HepG2 (cell line): ENCODE data around the gene INHBC. TPM values are rescaled to one million over a fixed set of nuclear protein-coding genes. Genes with fewer than 3 reads are reported as not detected.

Experiments used
- ATAC-seq: fragments of 200-7000 bp; cut with Tn5 transposase; 3 replicates; pipeline ENCODE4 v1.9.1; 2020; ENCODE audit warnings: mild to moderate bottlenecking, moderate library complexity
- BruUV-seq: library from RNA; stranded (reverse); fragments of 400-500 nt; replicated peaks from 2 replicates; lab custom pipeline; 2021; lab: Mats Ljungman, UMichigan
- CTCF ChIA-PET: fragments of 300-600 bp; formaldehyde crosslinking; extraction: SDS; loops from one replicate; lab custom pipeline; 2021; ENCODE audit warnings: low total read pairs, inconsistent platforms, low intra/inter-chr PET ratio; lab: Yijun Ruan, JAX
- POLR2A ChIA-PET: fragments of 350-600 bp; sonication (Branson Sonifier 250); formaldehyde crosslinking; loops from one replicate; lab custom pipeline; 2020; ENCODE audit warnings: antibody characterized with exemption, inconsistent platforms; lab: Yijun Ruan, JAX
- DNase-seq: peaks from one replicate; pipeline ENCODE4 v3.0.0-alpha.2; 2015; ENCODE audit warnings: low spot score
- FAIRE-seq: peaks from 3 replicates; lab custom pipeline; 2011; peaks lifted over from hg19 to GRCh38; lab: Jason Lieb, UNC
- H2AFZ ChIP-seq: one replicate; pipeline ENCODE4 v1.6.1; 2011; ENCODE audit warnings: low read length, inconsistent platforms
- H3K27ac ChIP-seq: fragments of 300-600 bp; 3 replicates; pipeline ENCODE4 v1.8.0; 2011; ENCODE audit warnings: mixed run types, mild to moderate bottlenecking, mixed read lengths, low read length, inconsistent platforms; ENCODE audit not compliant: insufficient read depth; ENCODE audit errors: extremely low read length
- H3K27me3 ChIP-seq, 2 experiments: fragments of 200-600 bp in 1 of 2; 2 replicates in 1 of 2; 3 replicates in 1 of 2; pipeline versions ENCODE4 v1.6.0 to v1.8.0; 2011; ENCODE audit warnings: low read length in 2 of 2, mild to moderate bottlenecking in 2 of 2, moderate library complexity in 2 of 2, inconsistent platforms in 1 of 2; ENCODE audit not compliant: insufficient read depth in 2 of 2, control insufficient read depth in 1 of 2
- H3K36me3 ChIP-seq, 2 experiments: fragments of 200-600 bp in 1 of 2; replicated peaks in 1 of 2; 2 replicates in 1 of 2; 3 replicates in 1 of 2; pipeline versions ENCODE4 v1.5.1 to v1.8.0; 2011; ENCODE audit warnings: low read length in 2 of 2, inconsistent platforms in 1 of 2; ENCODE audit not compliant: insufficient read depth in 2 of 2, control insufficient read depth in 1 of 2
- H3K4me1 ChIP-seq: 2 replicates; pipeline ENCODE4 v1.5.1; 2012; ENCODE audit warnings: low read length, inconsistent platforms; ENCODE audit not compliant: insufficient read depth
- H3K4me2 ChIP-seq: 2 replicates; pipeline ENCODE4 v1.6.0; 2011; ENCODE audit warnings: low read depth, low read length, inconsistent platforms
- H3K4me3 ChIP-seq, 3 experiments: fragments of 200-600 bp in 1 of 3; sonication (generic), shearing (Covaris generic) in 1 of 3; replicated peaks in 1 of 3; 2 replicates each; pipeline ENCODE4 v1.5.1; 2011 to 2016; ENCODE audit warnings: low read length in 3 of 3, inconsistent platforms in 2 of 3, low read depth in 2 of 3, mild to moderate bottlenecking in 2 of 3, control low read depth in 1 of 3, mixed read lengths in 1 of 3; ENCODE audit not compliant: insufficient read depth in 1 of 3
- H3K79me2 ChIP-seq: one replicate; pipeline ENCODE4 v1.6.1; 2011; ENCODE audit warnings: low read length, inconsistent platforms; ENCODE audit not compliant: insufficient read depth
- H3K9ac ChIP-seq: 2 replicates; pipeline ENCODE4 v1.6.0; 2011; ENCODE audit warnings: mild to moderate bottlenecking, low read depth, low read length, inconsistent platforms; ENCODE audit not compliant: insufficient read depth
- H3K9me3 ChIP-seq: 2 replicates; pipeline ENCODE4 v1.5.1; 2012; ENCODE audit warnings: mild to moderate bottlenecking, low read length
- H4K20me1 ChIP-seq: 2 replicates; pipeline ENCODE4 v1.6.0; 2011; ENCODE audit warnings: inconsistent platforms, mild to moderate bottlenecking, low read length, moderate library complexity; ENCODE audit not compliant: insufficient read depth
- HDAC1 ChIP-seq: sonication (generic); formaldehyde crosslinking; IDR thresholded peaks from 2 replicates; pipeline ENCODE4 v1.5.1; 2020; ENCODE audit warnings: mild to moderate bottlenecking, missing genetic modification reagents
- PATZ1 ChIP-seq: sonication (generic); formaldehyde crosslinking; IDR thresholded peaks from 2 replicates; pipeline ENCODE4 v1.4.0; 2020; ENCODE audit warnings: missing genetic modification reagents
- ZBTB38 ChIP-seq: sonication (generic); formaldehyde crosslinking; IDR thresholded peaks from 2 replicates; pipeline ENCODE4 v1.5.1; 2020; ENCODE audit warnings: mild to moderate bottlenecking, missing genetic modification reagents
- ZNF121 ChIP-seq: sonication (generic); formaldehyde crosslinking; IDR thresholded peaks from 2 replicates; pipeline ENCODE4 v1.5.0; 2020; ENCODE audit warnings: mild to moderate bottlenecking, missing genetic modification reagents
- ZNF558 ChIP-seq: sonication (generic); formaldehyde crosslinking; IDR thresholded peaks from 2 replicates; pipeline ENCODE4 v1.9.0; 2022; ENCODE audit warnings: mild to moderate bottlenecking, missing genetic modification reagents, borderline replicate concordance
- WGBS: methylation state at CpG from one replicate; pipeline ENCODE4 v1.1.6; 2017; ENCODE audit warnings: low lambda C conversion rate; 5-methylcytosine and 5-hydroxymethylcytosine counted together
- in situ Hi-C: cut with HindIII; loops from 2 replicates; pipeline ENCODE4 v1.10.0; 2017; ENCODE audit warnings: low pct_unique_long_range_greater_than_20kb; ENCODE audit not compliant: extremely low pct_ligation_motif_present
- intact Hi-C: fragments of 100-400 bp; cut with micrococcal nuclease; formaldehyde crosslinking; loops from one replicate; pipeline ENCODE4 v1.10.0; 2022; ENCODE audit not compliant: unreplicated experiment
- polyA plus RNA-seq, 8 experiments: library from polyadenylated mRNA; depleted of rRNA in 3 of 8; stranded (reverse) in 7 of 8; unstranded in 1 of 8; fragments of >200 nt; fragmentation: Illumina TruSeq in 4 of 8; extraction: Trizol in 4 of 8; gene quantifications; 2 replicates each; pipeline versions ENCODE4 v1.2.1 to v1.2.3, GENCODE V29; 2011 to 2016; ENCODE audit warnings: low read depth in 4 of 8, missing spikeins in 1 of 8, mixed read lengths in 1 of 8; ENCODE audit not compliant: insufficient read depth in 1 of 8
- total RNA-seq, 5 experiments: library from RNA; depleted of rRNA; stranded (reverse); fragments of >200 nt; fragmentation: Illumina TruSeq; extraction: Trizol; gene quantifications; 2 replicates each; pipeline ENCODE4 v1.2.3, GENCODE V29; 2016; ENCODE audit warnings: low read depth in 1 of 5

The INHBC gene
- total and polyA plus RNA-seq, 2 of the 13 experiments (the other 11 are each of a cell fraction or from before 2014, with no cell fraction given): 1.8 to 13.8 TPM

GRCh38 chr12:57431654-57432188, 2.9 kb upstream of the INHBC start:
- no peaks in the 10 kb centered on the region for H3K36me3 ChIP-seq
- no peaks in the 10 kb centered on the region for H3K9me3 ChIP-seq
- FAIRE-seq (no peak), ATAC-seq (no peak), DNase-seq (no peak)
- H3K4me2 ChIP-seq: peak overlapping the region; percentile 78
- peak overlapping the region; percentile 62 for H2AFZ ChIP-seq
- peak overlapping the region; percentile 46 to 77 (median 63); a peak in 4 of 6 replicates for H3K4me3 ChIP-seq
- CTCF ChIA-PET: no interaction called here
- in situ Hi-C loops (no loop called here), intact Hi-C loops (no loop called here)
- peak overlapping the region; percentile 77 for H3K27ac ChIP-seq
- peaks cover 14% of the 10 kb centered on the region for H3K79me2 ChIP-seq
- no peaks in the 10 kb centered on the region for H4K20me1 ChIP-seq
- TF ChIP-seq ZNF558 (0 out of 2 replicates have a peak, but pooled peaks have one; percentile 17), ZBTB38 (0 out of 2 replicates have a peak, but pooled peaks have one; percentile 31), PATZ1 (CRISPR knock-in tag) (no peak)
- H3K4me1 ChIP-seq: peaks cover 51% of the 10 kb centered on the region
- no peaks in the 10 kb centered on the region; a peak in 1 of 5 replicates for H3K27me3 ChIP-seq
- no TSS peak for BruUV-seq
- 72% methylated on average over 11 of the region's 11 CpGs for WGBS
- peak overlapping the region; percentile 89 for H3K9ac ChIP-seq
- POLR2A ChIA-PET: interaction anchor here (1.4 to 4.6 kb wide), 2 partner anchors 21 to 27 kb away, joined by 4 to 99 read pairs; partner anchors contain the start of genes GLI1 and INHBE

GRCh38 chr12:57433370-57433769, 1.2 kb upstream of the INHBC start:
- no TSS peak for BruUV-seq

More at GRCh38 chr12:57433370-57433769, 1.2 kb upstream of the INHBC start:
- Histone ChIP-seq H3K4me2 (no peak overlapping the region), H3K4me3 (no peak overlapping the region), H3K79me2 (peaks cover 14% of the 10 kb centered on the region)
- ChIA-PET POLR2A (interaction anchor here (1.4 to 4.6 kb wide), 3 partner anchors 20 to 26 kb away, joined by 4 to 99 read pairs (median 11); partner anchors contain the start of genes GLI1 and INHBE), CTCF (no interaction called here)
- intact Hi-C loops: no loop called here
- peak; percentile 73 for TF ChIP-seq ZNF121 (CRISPR knock-in tag)
- TF ChIP-seq HDAC1 (CRISPR knock-in tag): no peak
- TF ChIP-seq, all 625 proteins: peak for 1
- H3K27me3 ChIP-seq: no peaks in the 10 kb centered on the region; a peak in 1 of 5 replicates
- no peaks in the 10 kb centered on the region for H4K20me1 ChIP-seq
- no peak overlapping the region for H3K27ac ChIP-seq
- in situ Hi-C loops: no loop called here
- H3K9me3 ChIP-seq: no peaks in the 10 kb centered on the region
- H2AFZ ChIP-seq: no peak overlapping the region
- H3K4me1 ChIP-seq: peaks cover 51% of the 10 kb centered on the region
- no peak for DNase-seq
- no peak for FAIRE-seq
- H3K9ac ChIP-seq: no peak overlapping the region
- no peak for ATAC-seq
- H3K36me3 ChIP-seq: no peaks in the 10 kb centered on the region
- WGBS: 85% methylated on average over 3 of the region's 3 CpGs
